Mesenchymal stem cell (in vitro differentiated cells and primary cell): ENCODE measurements around the gene HMGXB3.

Experiments used
- DNase-seq: peaks from one replicate; pipeline ENCODE4 v3.0.0-alpha.2; 2013
- H2AFZ ChIP-seq: one replicate; pipeline ENCODE4 v1.6.1; 2013; ENCODE audit warnings: low read depth, mild to moderate bottlenecking, control low read depth, inconsistent platforms, low read length, moderate library complexity
- H2AK5ac ChIP-seq: 2 replicates; pipeline ENCODE4 v1.6.1; 2013; ENCODE audit warnings: low read length, moderate library complexity, mild to moderate bottlenecking, inconsistent platforms; ENCODE audit not compliant: severe bottlenecking
- H2BK120ac ChIP-seq: one replicate; pipeline ENCODE4 v1.6.1; 2013; ENCODE audit warnings: low read depth, mild to moderate bottlenecking, inconsistent platforms, low read length, moderate library complexity
- H2BK12ac ChIP-seq, 2 experiments: one replicate each; pipeline ENCODE4 v1.6.1; 2013; ENCODE audit warnings: inconsistent platforms in 2 of 2, low read length in 2 of 2, mild to moderate bottlenecking in 2 of 2, moderate library complexity in 2 of 2, control low read depth in 1 of 2
- H2BK15ac ChIP-seq: one replicate; pipeline ENCODE4 v1.6.1; 2013; ENCODE audit warnings: mild to moderate bottlenecking, low read depth, inconsistent platforms; ENCODE audit not compliant: poor library complexity, severe bottlenecking
- H2BK5ac ChIP-seq: 2 replicates; pipeline ENCODE4 v1.6.1; 2013; ENCODE audit warnings: low read depth, mild to moderate bottlenecking, low read length, control low read depth, inconsistent platforms; ENCODE audit not compliant: poor library complexity, severe bottlenecking
- H3K14ac ChIP-seq, 2 experiments: one replicate each; pipeline ENCODE4 v1.6.1; 2013; ENCODE audit warnings: inconsistent platforms in 2 of 2, low read length in 2 of 2, control low read depth in 1 of 2, mild to moderate bottlenecking in 1 of 2, moderate library complexity in 1 of 2
- H3K18ac ChIP-seq, 2 experiments: one replicate each; pipeline ENCODE4 v1.6.1; 2013; ENCODE audit warnings: inconsistent platforms in 2 of 2, low read length in 2 of 2, control low read depth in 1 of 2, low read depth in 1 of 2, mild to moderate bottlenecking in 1 of 2
- H3K23ac ChIP-seq, 2 experiments: one replicate each; pipeline ENCODE4 v1.6.1; 2013; ENCODE audit warnings: inconsistent platforms in 2 of 2, low read length in 2 of 2, mild to moderate bottlenecking in 2 of 2, moderate library complexity in 2 of 2, control low read depth in 1 of 2
- H3K27ac ChIP-seq: 2 replicates; pipeline ENCODE4 v1.5.1; 2013; ENCODE audit warnings: mild to moderate bottlenecking, moderate library complexity, low read length, control low read depth, inconsistent platforms; ENCODE audit not compliant: poor library complexity, severe bottlenecking
- H3K27me3 ChIP-seq, 2 experiments: 2 replicates each; pipeline versions ENCODE4 v1.6.1 to v1.7.0; 2013; ENCODE audit warnings: low read length in 2 of 2, mild to moderate bottlenecking in 2 of 2, moderate library complexity in 2 of 2, control low read depth in 1 of 2, inconsistent platforms in 1 of 2; ENCODE audit not compliant: control insufficient read depth in 1 of 2, insufficient read depth in 1 of 2
- H3K36me3 ChIP-seq, 2 experiments: 2 replicates each; pipeline versions ENCODE4 v1.6.1 to v1.7.0; 2013; ENCODE audit warnings: low read length in 2 of 2, control low read depth in 1 of 2, inconsistent platforms in 1 of 2, low read depth in 1 of 2, mild to moderate bottlenecking in 1 of 2; ENCODE audit not compliant: insufficient read depth in 2 of 2, control insufficient read depth in 1 of 2
- H3K4ac ChIP-seq, 2 experiments: one replicate each; pipeline ENCODE4 v1.6.1; 2013; ENCODE audit warnings: inconsistent platforms in 2 of 2, low read length in 2 of 2, mild to moderate bottlenecking in 2 of 2, moderate library complexity in 2 of 2, control low read depth in 1 of 2, low read depth in 1 of 2
- H3K4me1 ChIP-seq: 2 replicates; pipeline ENCODE4 v1.6.1; 2013; ENCODE audit warnings: low read depth, low read length, control low read depth; ENCODE audit not compliant: control insufficient read depth, insufficient read depth
- H3K4me2 ChIP-seq: 2 replicates; pipeline ENCODE4 v1.6.1; 2013; ENCODE audit warnings: low read length, mild to moderate bottlenecking, inconsistent platforms; ENCODE audit not compliant: poor library complexity, severe bottlenecking
- H3K4me3 ChIP-seq, 2 experiments: 2 replicates each; pipeline versions ENCODE4 v1.5.1 to v1.7.0; 2013; ENCODE audit warnings: low read length in 2 of 2, mild to moderate bottlenecking in 2 of 2, control low read depth in 1 of 2, low read depth in 1 of 2; ENCODE audit not compliant: insufficient read depth in 1 of 2
- H3K79me1 ChIP-seq: replicated peaks from 2 replicates; pipeline ENCODE4 v1.6.1; 2013; ENCODE audit warnings: mild to moderate bottlenecking, control low read depth, low read length, inconsistent platforms; ENCODE audit not compliant: poor library complexity, severe bottlenecking
- H3K9ac ChIP-seq: 2 replicates; pipeline ENCODE4 v1.7.0; 2013; ENCODE audit warnings: mild to moderate bottlenecking, low read length, moderate library complexity
- H3K9me3 ChIP-seq: 2 replicates; pipeline ENCODE4 v1.7.0; 2013; ENCODE audit warnings: mild to moderate bottlenecking, low read length; ENCODE audit not compliant: control insufficient read depth
- H4K8ac ChIP-seq: one replicate; pipeline ENCODE4 v1.6.1; 2013; ENCODE audit warnings: inconsistent platforms, mild to moderate bottlenecking, low read length, moderate library complexity
- H4K91ac ChIP-seq: one replicate; pipeline ENCODE4 v1.6.1; 2013; ENCODE audit warnings: mild to moderate bottlenecking, low read length, inconsistent platforms
- WGBS: methylation state at CpG from one replicate; pipeline ENCODE4 v1.1.7; 2013; ENCODE audit warnings: mixed read lengths; 5-methylcytosine and 5-hydroxymethylcytosine counted together

HMGXB3 gene

GRCh38 chr5:149954798-149955197 lies 45.7 kb upstream of the HMGXB3 start:
- Histone ChIP-seq H3K14ac (no peak overlapping the region), H3K4me1 (peaks cover 18% of the 10 kb centered on the region), H3K9me3 (no peaks in the 10 kb centered on the region), H2AK5ac (no peak overlapping the region), H4K91ac (no peak overlapping the region), H3K4me2 (no peak overlapping the region), H2AFZ (no peak overlapping the region), H3K79me1 (no peaks in the 10 kb centered on the region), H3K27ac (no peak overlapping the region), H3K4me3 (no peak overlapping the region), H3K23ac (no peak overlapping the region), H3K9ac (no peak overlapping the region), H3K27me3 (peaks cover 0 to 7% of the 10 kb centered on the region in 2 experiments), H3K36me3 (no peaks in the 10 kb centered on the region), H3K4ac (no peak overlapping the region), H2BK12ac (no peak overlapping the region), H2BK120ac (no peak overlapping the region), H2BK15ac (no peak overlapping the region), H4K8ac (no peak overlapping the region), H3K18ac (no peak overlapping the region), H2BK5ac (no peak overlapping the region)
- WGBS: 89% methylated on average over 6 of the region's 6 CpGs
- no peak for DNase-seq

GRCh38 chr5:149956685-149957084 lies 43.9 kb upstream of the HMGXB3 start:
- Histone ChIP-seq H2BK12ac (no peak overlapping the region), H3K27me3 (peaks cover 0 to 4% of the 10 kb centered on the region in 2 experiments), H2AFZ (no peak overlapping the region), H3K36me3 (no peaks in the 10 kb centered on the region), H2BK120ac (no peak overlapping the region), H3K4me1 (peaks cover 19% of the 10 kb centered on the region), H3K4ac (no peak overlapping the region), H3K9me3 (no peaks in the 10 kb centered on the region), H2BK15ac (no peak overlapping the region), H3K18ac (no peak overlapping the region), H2BK5ac (no peak overlapping the region), H3K9ac (no peak overlapping the region), H3K23ac (no peak overlapping the region), H4K91ac (no peak overlapping the region), H3K27ac (no peak overlapping the region), H4K8ac (no peak overlapping the region), H3K4me2 (no peak overlapping the region), H3K79me1 (peaks cover 6% of the 10 kb centered on the region), H3K14ac (no peak overlapping the region), H2AK5ac (no peak overlapping the region), H3K4me3 (no peak overlapping the region)
- DNase-seq: no peak
- 80% methylated on average over 1 of the region's 5 CpGs for WGBS

- Histone ChIP-seq H3K36me3 (no peaks in the 10 kb centered on the region), H3K79me1 (peaks cover 11% of the 10 kb centered on the region), H3K23ac (no peak overlapping the region), H3K27ac (peak overlapping the region; percentile 65), H2BK12ac (peak overlapping the region in 1 of 2 experiments; percentile 21), H2BK120ac (no peak overlapping the region), H3K9ac (no peak overlapping the region), H3K14ac (no peak overlapping the region), H3K4me2 (no peak overlapping the region), H2BK15ac (no peak overlapping the region), H4K8ac (no peak overlapping the region), H3K4ac (no peak overlapping the region), H2BK5ac (no peak overlapping the region), H4K91ac (no peak overlapping the region), H3K9me3 (no peaks in the 10 kb centered on the region), H3K4me3 (no peak overlapping the region), H3K27me3 (peaks cover 0 to 4% of the 10 kb centered on the region in 2 experiments), H3K4me1 (peaks cover 19% of the 10 kb centered on the region), H2AFZ (no peak overlapping the region), H3K18ac (no peak overlapping the region), H2AK5ac (no peak overlapping the region)
- DNase-seq: no peak
- 90% methylated on average over 4 of the region's 4 CpGs for WGBS
Observed at GRCh38 chr5:149957855-149958254, 42.7 kb upstream of the HMGXB3 start.

- no peak overlapping the region for H3K14ac ChIP-seq
- peak overlapping the region; percentile 43 for H4K91ac ChIP-seq
- H2AK5ac ChIP-seq: peak overlapping the region; percentile 25
- peak overlapping the region; percentile 97 for H3K27ac ChIP-seq
- peak overlapping the region; percentile 44 for H2BK15ac ChIP-seq
- no peaks in the 10 kb centered on the region for H3K9me3 ChIP-seq
- H3K4me2 ChIP-seq: peak overlapping the region; percentile 84
- peak overlapping the region; percentile 94 for H3K9ac ChIP-seq
- peaks cover 16% of the 10 kb centered on the region for H3K79me1 ChIP-seq
- DNase-seq: peak; percentile 93
- H2BK12ac ChIP-seq: peak overlapping the region in 1 of 2 experiments; percentile 91
- H2AFZ ChIP-seq: peak overlapping the region; percentile 69
- peaks cover 0 to 4% of the 10 kb centered on the region in 2 experiments for H3K27me3 ChIP-seq
- 27% methylated on average over 10 of the region's 14 CpGs for WGBS
- peak overlapping the region; percentile 39 to 93 for H3K4ac ChIP-seq
- no peak overlapping the region for H3K23ac ChIP-seq
- no peaks in the 10 kb centered on the region for H3K36me3 ChIP-seq
- peak overlapping the region; percentile 77 to 93 for H3K18ac ChIP-seq
- peak overlapping the region; percentile 75 for H2BK5ac ChIP-seq
- H3K4me3 ChIP-seq: peak overlapping the region in 1 of 2 experiments; percentile 89
- peaks cover 19% of the 10 kb centered on the region for H3K4me1 ChIP-seq
- peak overlapping the region; percentile 93 for H4K8ac ChIP-seq
- H2BK120ac ChIP-seq: no peak overlapping the region
Observed at GRCh38 chr5:149959406-149960236, 40.9 kb upstream of the HMGXB3 start.
